ENCODE results near the gene CRELD2.

- TF ChIP-seq CTCF (tag by site-specific recombination; IDR thresholded peaks at IDR 0.05), result no peak
- TF ChIP-seq MEIS1 (CRISPR knock-in tag; IDR thresholded peaks at IDR 0.05; ENCODE audit: borderline replicate concordance), result no peak
- no peak for TF ChIP-seq ZNF423 (tag by site-specific recombination; IDR thresholded peaks at IDR 0.05)
- no peak for TF ChIP-seq ZNF514 (tag by site-specific recombination; IDR thresholded peaks at IDR 0.05)
- no peak for TF ChIP-seq ZBTB17 (tag by site-specific recombination; IDR thresholded peaks at IDR 0.05)
- no peak for TF ChIP-seq ZFHX2 (tag by site-specific recombination; conservative IDR thresholded peaks at IDR 0.05)
- no peak for TF ChIP-seq REST (tag by site-specific recombination; IDR thresholded peaks at IDR 0.05)
- TF ChIP-seq KLF1 (tag by site-specific recombination; IDR thresholded peaks at IDR 0.05), result no peak
- no peak for TF ChIP-seq ZEB2 (tag by site-specific recombination; IDR thresholded peaks at IDR 0.05)
- no peak for TF ChIP-seq ZNF560 (tag by site-specific recombination; IDR thresholded peaks at IDR 0.05; ENCODE audit: borderline replicate concordance)
Measured at GRCh38 chr22:49906071-49906798, 12.2 kb upstream of the CRELD2 start.

Data from HEK293 (cell line).